HEK293T (cell line): ENCODE measurements around the gene SLC7A6.
"Not testable (repeated sequence)": the region's sequence is repeated elsewhere in the genome, so short reads cannot be mapped to it uniquely, and the experiment has no call there.

ENCODE experiments used
- ARNT ChIP-seq: fragments of 450-650 bp; IDR thresholded peaks from 2 replicates; pipeline ENCODE4 v1.6.1; 2017; ENCODE audit warnings: mild to moderate bottlenecking
- ELF4 ChIP-seq: fragments of 450-650 bp; IDR thresholded peaks from 2 replicates; pipeline ENCODE4 v1.6.1; 2017; ENCODE audit warnings: antibody characterized with exemption
- FOXK2 ChIP-seq: fragments of 450-650 bp; IDR thresholded peaks from 2 replicates; pipeline ENCODE4 v1.6.1; 2016; ENCODE audit warnings: mild to moderate bottlenecking
- FOXM1 ChIP-seq: fragments of 450-650 bp; IDR thresholded peaks from 2 replicates; pipeline ENCODE4 v1.6.1; 2017; ENCODE audit warnings: mild to moderate bottlenecking, borderline replicate concordance
- HDGF ChIP-seq: fragments of 450-650 bp; IDR thresholded peaks from 2 replicates; pipeline ENCODE4 v1.6.1; 2017; ENCODE audit warnings: antibody characterized with exemption, borderline replicate concordance
- LEF1 ChIP-seq: fragments of 450-650 bp; IDR thresholded peaks from 2 replicates; pipeline ENCODE4 v1.6.1; 2017; ENCODE audit warnings: mild to moderate bottlenecking, borderline replicate concordance
- PKNOX1 ChIP-seq: fragments of 450-650 bp; IDR thresholded peaks from 2 replicates; pipeline ENCODE4 v1.6.1; 2016
- SP1 ChIP-seq: fragments of 450-650 bp; IDR thresholded peaks from 2 replicates; pipeline ENCODE4 v1.6.1; 2017
- SUZ12 ChIP-seq: fragments of 450-650 bp; IDR thresholded peaks from 2 replicates; pipeline ENCODE4 v1.6.1; 2016; ENCODE audit warnings: mild to moderate bottlenecking
- TARDBP ChIP-seq: fragments of 450-650 bp; IDR thresholded peaks from 2 replicates; pipeline ENCODE4 v1.6.1; 2016
- ZNF384 ChIP-seq: fragments of 450-650 bp; IDR thresholded peaks from 2 replicates; pipeline ENCODE4 v1.6.1; 2016

GRCh38 chr16:68288796-68289195 is 24.5 kb downstream of the SLC7A6 start:
- TF ChIP-seq FOXM1, TARDBP, ARNT, SP1, SUZ12, ELF4, FOXK2, LEF1, ZNF384, PKNOX1, HDGF: not testable (repeated sequence)
